HuH-7 (cell line): ENCODE data around the gene PLEKHA1.

ENCODE experiments used
- DNase-seq: peaks from one replicate; pipeline ENCODE4 v3.0.0; 2011; ENCODE audit warnings: low spot score

PLEKHA1 gene

DNA sequence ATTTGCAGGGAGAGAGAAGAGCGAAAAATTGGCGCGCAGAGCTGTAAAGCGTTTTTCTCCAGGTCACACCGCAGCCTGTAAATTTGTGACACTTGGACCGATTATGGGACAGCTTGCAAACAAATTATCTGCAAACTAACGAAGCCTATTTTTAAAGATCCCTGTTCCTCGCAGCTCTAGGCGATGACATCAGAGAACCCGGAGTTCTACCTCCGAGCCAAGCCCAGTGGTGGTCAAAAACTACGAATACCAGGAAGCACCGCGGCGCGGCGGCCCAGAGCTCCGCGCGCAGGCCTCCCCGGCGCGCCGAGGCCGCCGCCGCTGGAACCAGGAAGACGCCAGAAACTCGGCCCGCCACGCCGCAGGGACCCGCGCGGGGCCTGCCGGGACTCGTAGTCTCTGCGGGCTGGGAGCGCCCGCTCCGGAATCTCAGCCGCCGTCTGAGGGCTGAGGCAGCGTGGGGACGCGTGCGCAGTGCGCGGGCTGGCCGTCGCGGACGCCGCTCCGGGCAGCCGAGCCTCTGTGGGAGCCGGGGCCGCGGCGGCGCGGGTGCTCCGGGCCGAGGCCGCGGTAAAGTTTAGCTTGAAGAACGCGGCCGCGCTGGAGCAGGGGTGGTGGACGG, at the start of gene PLEKHA1:
TSS of gene PLEKHA1 (plus strand) at position 472 of the 622 bp plus-strand sequence. CDS start 18,493 bp downstream, outside the sequence.
- DNase-seq: peak; percentile 89

- no peak for DNase-seq
These were observed 49.3 kb upstream of the PLEKHA1 start for GRCh38 chr10:122325235-122325634.

DNA sequence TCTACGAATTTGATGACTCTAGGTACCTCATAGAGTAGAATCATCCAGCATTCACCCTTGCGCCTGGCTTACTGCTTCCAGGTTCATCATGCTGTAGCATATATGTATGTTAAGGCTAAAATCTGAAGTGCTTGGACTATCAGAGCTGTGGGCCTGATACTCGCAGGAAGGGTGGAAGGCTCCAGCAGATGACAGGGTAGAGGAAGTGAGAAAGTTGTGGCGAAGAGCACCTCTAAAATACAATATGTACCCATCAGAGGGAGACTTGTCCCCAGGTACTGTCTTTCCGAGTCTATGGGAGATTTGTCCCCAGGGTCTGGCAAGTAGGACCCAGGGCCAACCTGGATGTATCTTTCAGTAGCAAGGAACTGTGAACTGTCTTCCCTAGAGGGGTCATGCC, 48.1 kb upstream of the PLEKHA1 start:
- DNase-seq: no peak

- DNase-seq: no peak
These were observed 47.7 kb upstream of the PLEKHA1 start for GRCh38 chr10:122326806-122327205.

GRCh38 chr10:122327237-122328206, 47.0 kb upstream of the PLEKHA1 start:
- DNase-seq: no peak

- no peak for DNase-seq
These were observed 45.8 kb upstream of the PLEKHA1 start for GRCh38 chr10:122328676-122329075.

GRCh38 chr10:122329416-122329815, 45.1 kb upstream of the PLEKHA1 start:
- no peak for DNase-seq

- DNase-seq: no peak
These were observed 43.4 kb upstream of the PLEKHA1 start for GRCh38 chr10:122331100-122331499.

DNA sequence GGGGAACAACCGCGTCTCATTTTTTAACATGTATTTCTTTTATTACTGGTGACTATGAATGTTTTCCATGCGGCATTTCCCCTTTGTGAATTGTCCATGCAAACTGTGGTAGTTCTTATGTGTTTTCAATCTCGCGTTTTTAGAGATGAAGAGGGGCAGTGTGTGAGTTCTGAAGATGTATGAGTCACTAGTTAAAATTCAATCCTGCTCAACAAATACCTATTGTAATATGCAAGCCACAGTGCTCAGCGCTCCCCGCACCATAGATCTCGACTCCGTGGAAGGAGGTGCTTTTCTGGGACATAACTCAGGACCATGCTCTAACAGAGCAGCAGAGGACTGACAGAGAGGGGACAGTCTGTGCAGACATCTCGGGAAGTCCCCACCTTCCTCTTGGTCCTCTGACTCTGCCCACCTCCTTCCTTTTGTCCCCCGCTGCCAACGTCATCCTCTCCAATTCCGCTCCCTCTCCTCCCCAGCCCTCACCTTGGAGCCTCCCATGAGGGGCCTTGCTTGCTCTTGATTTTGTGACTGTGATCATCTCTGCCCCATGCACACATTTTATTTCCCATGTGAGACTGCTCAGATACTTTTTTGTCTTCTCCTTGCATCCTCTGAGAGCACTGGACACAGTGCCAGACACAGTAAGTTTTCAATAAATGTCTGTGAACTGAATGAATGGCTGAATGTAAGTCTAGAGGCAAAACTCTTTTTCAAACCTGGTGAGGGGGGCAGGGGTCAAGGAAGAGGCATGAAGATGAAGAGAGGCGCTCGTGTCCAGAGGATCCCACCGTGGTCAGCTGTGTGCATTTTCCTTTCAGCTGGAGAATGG, 42.7 kb upstream of the PLEKHA1 start:
- DNase-seq: peak; percentile 56

DNA sequence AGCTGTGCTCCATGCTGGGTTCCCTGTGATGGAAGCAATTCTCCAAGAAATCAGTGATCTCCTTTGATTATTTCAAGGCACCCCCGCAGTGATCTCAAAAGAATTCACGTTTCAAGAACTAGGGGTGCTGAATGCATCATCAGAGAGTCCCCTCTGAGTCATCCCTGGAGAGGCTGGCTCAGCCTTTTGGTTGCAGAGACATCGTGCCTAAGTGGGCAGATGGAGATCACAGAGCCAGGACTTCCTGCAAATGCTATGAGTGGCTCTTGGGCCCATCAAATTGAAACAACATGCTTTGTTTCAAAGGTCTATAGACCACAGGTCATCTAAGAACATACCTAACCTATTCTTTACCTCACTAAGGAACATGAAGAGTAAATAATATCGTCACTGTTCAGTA, 41.5 kb upstream of the PLEKHA1 start:
- no peak for DNase-seq

DNA sequence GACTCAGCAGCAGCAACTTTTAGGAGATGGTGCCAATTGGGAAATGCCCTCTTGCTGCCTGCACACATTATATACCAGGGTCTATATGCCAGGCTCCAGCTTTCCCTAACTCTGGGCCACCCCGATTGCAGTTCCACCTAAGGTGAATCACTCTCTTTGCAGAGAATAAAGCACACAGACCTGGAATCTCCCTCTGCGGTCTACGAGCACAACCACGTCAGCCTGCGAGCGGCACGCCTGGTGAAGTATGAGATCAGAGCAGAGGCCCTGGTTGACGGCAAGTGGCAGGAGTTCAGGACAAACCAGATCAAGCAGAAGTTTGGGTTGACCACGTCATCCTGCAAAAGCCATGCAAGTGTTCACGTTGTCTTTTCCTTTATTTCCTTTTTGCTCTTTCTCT, 38.2 kb upstream of the PLEKHA1 start:
- DNase-seq: no peak

DNA sequence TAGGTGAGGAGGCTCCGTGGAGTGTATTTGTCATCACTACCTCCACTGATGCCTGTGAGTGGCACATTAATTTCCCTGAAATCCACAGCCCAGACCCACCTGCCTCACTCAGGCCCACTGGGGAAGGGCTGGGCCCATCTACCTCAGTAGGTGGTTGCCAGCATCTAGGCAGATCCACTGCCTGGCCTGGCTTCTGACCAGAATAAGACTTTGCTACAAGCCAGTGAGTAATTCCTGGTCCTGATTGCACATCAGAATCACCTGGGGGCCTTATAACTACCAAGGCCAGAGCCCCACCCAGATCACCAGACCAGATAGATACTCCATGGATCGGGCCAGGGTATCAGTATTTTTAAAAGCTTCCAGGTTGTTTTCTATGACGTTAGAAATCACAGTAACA, 37.5 kb upstream of the PLEKHA1 start:
- no peak for DNase-seq

DNA sequence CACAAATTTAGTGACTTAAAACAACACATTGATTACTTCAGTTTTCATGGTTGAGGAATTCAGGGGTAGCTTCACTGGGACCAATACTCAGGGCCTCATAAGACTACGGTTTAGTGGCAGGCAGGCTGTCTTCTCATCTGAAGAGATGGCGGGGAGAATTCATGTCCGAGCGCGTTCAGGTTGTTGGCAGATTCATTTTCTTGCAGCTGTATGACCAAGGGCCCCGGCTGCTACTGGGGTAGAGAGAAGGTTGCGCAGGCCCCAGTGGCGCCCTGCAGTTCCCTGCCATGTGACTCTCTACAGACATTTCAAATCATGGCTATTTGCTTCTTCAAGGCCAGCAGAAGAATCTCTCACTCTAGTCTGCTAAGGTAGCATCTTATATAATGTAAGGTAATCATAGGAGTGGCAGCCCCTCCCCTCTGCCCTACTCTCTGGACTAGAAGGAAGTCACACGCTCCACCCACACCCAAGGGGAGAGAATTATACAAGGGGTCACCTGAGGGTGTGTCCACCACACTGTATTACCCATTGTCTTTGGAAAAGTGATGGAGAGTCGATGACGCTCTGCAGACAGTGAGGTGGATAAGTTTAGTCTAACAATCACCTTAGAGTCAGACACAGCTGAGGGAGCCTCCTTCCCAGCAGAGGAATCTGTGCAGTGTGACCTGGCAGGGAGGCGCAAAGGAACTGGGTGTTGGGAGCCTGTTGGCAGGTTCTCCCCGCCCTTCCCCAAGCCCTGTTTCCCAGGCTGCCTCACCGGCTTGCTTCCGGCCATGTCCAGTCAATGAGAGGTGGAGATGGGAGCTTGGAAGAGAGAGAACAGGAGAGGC, 35.7 kb upstream of the PLEKHA1 start:
- no peak for DNase-seq

- no peak for DNase-seq
These were observed 33.2 kb upstream of the PLEKHA1 start for GRCh38 chr10:122341141-122341810.

GRCh38 chr10:122342293-122343134, 32.0 kb upstream of the PLEKHA1 start:
- DNase-seq: peak; percentile 52

DNA sequence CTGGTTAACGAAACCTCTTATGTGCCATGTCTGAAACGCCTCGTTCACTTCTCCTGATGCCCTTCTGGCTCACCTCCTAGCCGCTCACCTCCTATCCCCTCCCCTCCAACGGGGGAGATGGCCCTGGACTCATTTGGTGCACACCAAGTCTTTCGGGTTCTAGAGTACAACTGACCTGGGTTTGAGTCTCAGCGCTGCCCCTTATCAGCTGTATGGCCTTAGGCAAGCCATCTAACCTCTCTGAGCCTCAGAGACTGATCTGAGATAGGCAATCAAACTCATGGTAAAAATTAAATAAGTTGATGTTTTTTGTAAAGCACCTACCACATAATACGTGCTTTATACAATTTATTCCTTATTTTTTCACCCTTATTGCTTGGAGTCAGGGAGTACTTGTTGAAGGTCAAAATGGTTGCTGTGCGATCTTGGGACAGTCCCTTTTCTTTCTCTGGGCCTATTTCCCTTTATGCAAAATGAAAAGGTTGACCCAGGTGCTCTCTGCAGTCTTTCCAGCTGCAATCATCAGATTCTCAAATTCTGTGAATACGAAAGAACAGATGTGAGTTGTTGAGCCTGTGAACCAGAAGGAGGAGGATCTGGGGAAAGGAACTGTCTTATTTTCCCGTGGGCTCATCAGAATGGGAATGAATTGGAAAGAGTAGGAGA, 31.2 kb upstream of the PLEKHA1 start:
- DNase-seq: no peak

- no peak for DNase-seq
These were observed 30.6 kb upstream of the PLEKHA1 start for GRCh38 chr10:122343936-122344335.

DNA sequence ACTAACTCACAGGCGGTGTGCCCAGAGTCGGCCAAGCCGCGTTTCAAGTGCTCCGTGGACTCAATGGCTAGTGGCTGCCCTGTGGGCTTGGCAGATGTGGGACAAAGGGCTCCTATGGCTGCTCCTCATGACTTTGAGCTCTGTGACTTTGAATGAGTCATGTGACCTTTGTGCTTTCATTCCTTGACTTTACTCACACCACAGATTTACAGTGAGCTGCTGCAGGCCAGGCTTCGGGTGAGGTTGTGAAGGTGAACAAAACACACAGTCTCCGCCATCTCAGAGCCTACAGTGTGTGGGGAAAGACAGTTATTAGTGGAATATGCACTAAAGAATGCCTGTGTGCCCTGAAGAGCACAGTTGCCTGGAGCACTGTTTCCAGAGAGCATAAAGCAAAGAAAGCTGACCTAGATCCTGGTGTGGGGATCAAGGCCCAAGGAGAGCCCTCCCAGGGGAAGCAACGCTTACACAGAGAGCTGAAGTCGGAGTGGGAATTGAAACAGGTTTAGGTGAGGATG, 29.7 kb upstream of the PLEKHA1 start:
- peak; percentile 40 for DNase-seq

- no peak for DNase-seq
These were observed 28.1 kb upstream of the PLEKHA1 start for GRCh38 chr10:122346326-122346950.
